WTC11 (cell line): ENCODE data around the gene SLC66A2. TPM values are rescaled to one million over a fixed set of nuclear protein-coding genes. Genes with fewer than 3 reads are reported as not detected.

Source experiments
- ATAC-seq: fragments of 200-7000 bp; cut with Tn5 transposase; 2 replicates; pipeline ENCODE4 v1.10.0; 2021; ENCODE audit warnings: mild to moderate bottlenecking, moderate library complexity
- CTCF ChIA-PET: fragments of 300-600 bp; sonication (Branson Sonifier 250); formaldehyde crosslinking; loops from one replicate; lab custom pipeline; 2021; ENCODE audit warnings: antibody characterized with exemption; lab: Charles Lee
- POLR2A ChIA-PET: fragments of 350-600 bp; sonication (Branson Sonifier 250); formaldehyde crosslinking; loops from one replicate; lab custom pipeline; 2021; ENCODE audit warnings: antibody characterized with exemption; lab: Charles Lee
- DNase-seq: peaks from one replicate; pipeline ENCODE4 v3.0.0; 2021; ENCODE audit warnings: low spot score
- H3K27ac Mint-ChIP-seq: 2 replicates; pipeline ENCODE4 v1.8.0; 2021; ENCODE audit warnings: mixed read lengths
- H3K27me3 Mint-ChIP-seq: 2 replicates; pipeline ENCODE4 v1.8.0; 2021; ENCODE audit warnings: low read depth, mild to moderate bottlenecking, moderate library complexity, mixed read lengths
- H3K36me3 Mint-ChIP-seq: 2 replicates; pipeline ENCODE4 v1.8.0; 2021; ENCODE audit warnings: mixed read lengths
- H3K4me1 Mint-ChIP-seq: 2 replicates; pipeline ENCODE4 v1.8.0; 2022; ENCODE audit warnings: mixed read lengths
- H3K4me3 Mint-ChIP-seq: 2 replicates; pipeline ENCODE4 v1.8.0; 2021; ENCODE audit warnings: mild to moderate bottlenecking, moderate library complexity, mixed read lengths
- H3K9me3 Mint-ChIP-seq: 2 replicates; pipeline ENCODE4 v1.8.0; 2021; ENCODE audit warnings: mixed read lengths
- ATF6 ChIP-seq: sonication (generic); formaldehyde crosslinking; IDR thresholded peaks from 2 replicates; pipeline ENCODE4 v1.8.1; 2023; ENCODE audit warnings: mild to moderate bottlenecking, missing genetic modification reagents
- CREB1 ChIP-seq: sonication (generic); formaldehyde crosslinking; IDR thresholded peaks from 2 replicates; pipeline ENCODE4 v1.8.0; 2023; ENCODE audit warnings: mild to moderate bottlenecking, missing genetic modification reagents
- CREM ChIP-seq: sonication (generic); formaldehyde crosslinking; IDR thresholded peaks from 2 replicates; pipeline ENCODE4 v1.8.1; 2022; ENCODE audit warnings: mild to moderate bottlenecking, missing genetic modification reagents, moderate library complexity
- ELF4 ChIP-seq: sonication (generic); formaldehyde crosslinking; IDR thresholded peaks from 2 replicates; pipeline ENCODE4 v1.8.1; 2022; ENCODE audit warnings: low read depth, mild to moderate bottlenecking, moderate library complexity, missing genetic modification reagents
- EMX1 ChIP-seq: fragments of 250-450 bp; sonication (Bioruptor Pico); IDR thresholded peaks from 2 replicates; pipeline ENCODE4 v1.8.0; 2021; ENCODE audit warnings: mild to moderate bottlenecking
- FOXK1 ChIP-seq: sonication (generic); formaldehyde crosslinking; IDR thresholded peaks from 2 replicates; pipeline ENCODE4 v1.8.0; 2022; ENCODE audit warnings: mild to moderate bottlenecking, moderate library complexity, missing genetic modification reagents
- MAX ChIP-seq: sonication (generic); formaldehyde crosslinking; IDR thresholded peaks from 2 replicates; pipeline ENCODE4 v1.8.0; 2022; ENCODE audit warnings: mild to moderate bottlenecking, missing genetic modification reagents
- MXD4 ChIP-seq: fragments of 250-450 bp; sonication (Bioruptor Pico); IDR thresholded peaks from 2 replicates; pipeline ENCODE4 v1.8.0; 2021; ENCODE audit warnings: mild to moderate bottlenecking, moderate library complexity, borderline replicate concordance
- MYBL2 ChIP-seq: sonication (generic); formaldehyde crosslinking; IDR thresholded peaks from 2 replicates; pipeline ENCODE4 v1.8.1; 2023; ENCODE audit warnings: mild to moderate bottlenecking, moderate library complexity, missing genetic modification reagents
- OVOL2 ChIP-seq: fragments of 250-450 bp; sonication (Bioruptor Pico); IDR thresholded peaks from 2 replicates; pipeline ENCODE4 v1.9.0; 2021; ENCODE audit warnings: mild to moderate bottlenecking, borderline replicate concordance
- SMAD4 ChIP-seq: sonication (generic); formaldehyde crosslinking; IDR thresholded peaks from 2 replicates; pipeline ENCODE4 v1.8.0; 2022; ENCODE audit warnings: mild to moderate bottlenecking, missing genetic modification reagents
- SOX15 ChIP-seq: fragments of 250-450 bp; sonication (Bioruptor Pico); IDR thresholded peaks from 2 replicates; pipeline ENCODE4 v1.9.0; 2021; ENCODE audit warnings: mild to moderate bottlenecking
- STAT6 ChIP-seq: sonication (generic); formaldehyde crosslinking; conservative IDR thresholded peaks from 2 replicates; pipeline ENCODE4 v1.8.1; 2023; ENCODE audit warnings: mild to moderate bottlenecking, low read depth, missing genetic modification reagents, moderate library complexity
- TEAD4 ChIP-seq: sonication (generic); formaldehyde crosslinking; IDR thresholded peaks from 2 replicates; pipeline ENCODE4 v1.8.0; 2022; ENCODE audit warnings: mild to moderate bottlenecking, missing genetic modification reagents
- ZMAT4 ChIP-seq: fragments of 250-450 bp; sonication (Bioruptor Pico); IDR thresholded peaks from 2 replicates; pipeline ENCODE4 v1.9.0; 2021; ENCODE audit warnings: mild to moderate bottlenecking
- ZNF138 ChIP-seq: sonication (generic); formaldehyde crosslinking; conservative IDR thresholded peaks from 2 replicates; pipeline ENCODE4 v1.8.1; 2022; ENCODE audit warnings: mild to moderate bottlenecking, moderate library complexity, missing genetic modification reagents
- total RNA-seq: library from RNA; stranded (reverse); gene quantifications from 3 replicates; pipeline ENCODE4 v1.2.3, GENCODE V29; 2021

SLC66A2 gene
- total RNA-seq, 1 experiment from 2014 or later, result 20.9 TPM

- peaks cover 24% of the 10 kb centered on the region for H3K36me3 Mint-ChIP-seq
- CTCF ChIA-PET, result no interaction called here
- H3K27me3 Mint-ChIP-seq, result peaks cover 17% of the 10 kb centered on the region
- DNase-seq, result no peak
- H3K4me3 Mint-ChIP-seq, result no peak overlapping the region
- peaks cover 17% of the 10 kb centered on the region for H3K9me3 Mint-ChIP-seq
- H3K27ac Mint-ChIP-seq, result no peak overlapping the region
- no peak for TF ChIP-seq SOX15
- no peak for TF ChIP-seq FOXK1 (CRISPR knock-in tag)
- no peaks in the 10 kb centered on the region for H3K4me1 Mint-ChIP-seq
- POLR2A ChIA-PET, result no interaction called here
- no peak for ATAC-seq
Measured at GRCh38 chr18:79902640-79903039, 48.8 kb downstream of the SLC66A2 start.

- POLR2A ChIA-PET, result no interaction called here
- CTCF ChIA-PET, result no interaction called here
- no peak overlapping the region for H3K27ac Mint-ChIP-seq
- DNase-seq (no peak), ATAC-seq (no peak)
- no peaks in the 10 kb centered on the region for H3K4me1 Mint-ChIP-seq
- no peak overlapping the region for H3K4me3 Mint-ChIP-seq
- H3K36me3 Mint-ChIP-seq, result peaks cover 29% of the 10 kb centered on the region
- TF ChIP-seq OVOL2 (CRISPR knock-in tag), result no peak
- H3K27me3 Mint-ChIP-seq, result peaks cover 23% of the 10 kb centered on the region
- H3K9me3 Mint-ChIP-seq, result peaks cover 23% of the 10 kb centered on the region
Measured at GRCh38 chr18:79902075-79902474, 49.4 kb downstream of the SLC66A2 start.

- ChIA-PET POLR2A (no interaction called here), CTCF (no interaction called here)
- ATAC-seq (no peak), DNase-seq (no peak)
- TF ChIP-seq CREB1 (CRISPR knock-in tag) (no peak), STAT6 (CRISPR knock-in tag) (no peak), MAX (CRISPR knock-in tag) (no peak), MYBL2 (CRISPR knock-in tag) (no peak), CREM (CRISPR knock-in tag) (no peak), ATF6 (no peak), ELF4 (CRISPR knock-in tag) (no peak), EMX1 (CRISPR knock-in tag) (no peak), ZNF138 (CRISPR knock-in tag) (no peak), TEAD4 (CRISPR knock-in tag) (no peak), ZMAT4 (CRISPR knock-in tag) (no peak), MXD4 (no peak), SMAD4 (CRISPR knock-in tag) (no peak)
- peaks cover 27% of the 10 kb centered on the region for H3K9me3 Mint-ChIP-seq
- H3K27ac Mint-ChIP-seq, result no peak overlapping the region
- peaks cover 33% of the 10 kb centered on the region for H3K36me3 Mint-ChIP-seq
- H3K4me1 Mint-ChIP-seq, result no peaks in the 10 kb centered on the region
- H3K4me3 Mint-ChIP-seq, result no peak overlapping the region
- peaks cover 27% of the 10 kb centered on the region for H3K27me3 Mint-ChIP-seq
Measured at GRCh38 chr18:79901665-79902064, 49.8 kb downstream of the SLC66A2 start.
